ENCODE results near the gene CCSER2. TPM values are rescaled to one million over a fixed set of nuclear protein-coding genes. Genes with fewer than 3 reads are reported as not detected.

The CCSER2 gene
- total RNA-seq, 1 experiment from 2014 or later: 23.1 TPM

- H3K4me3 Mint-ChIP-seq (ENCODE audit: unreplicated experiment): no peak overlapping the region
- Histone ChIP-seq H3K27me3 (replicated peaks; ENCODE audit: control insufficient read depth, insufficient read depth, low read length) (no peaks in the 10 kb centered on the region), H3K9me3 (no peaks in the 10 kb centered on the region), H3K4me3 (ENCODE audit: low read depth, low read length) (no peak overlapping the region), H3K4me1 (no peaks in the 10 kb centered on the region), H3K36me3 (ENCODE audit: control insufficient read depth, insufficient read depth, low read length) (no peaks in the 10 kb centered on the region)
- peaks cover 15% of the 10 kb centered on the region for H3K4me1 Mint-ChIP-seq (ENCODE audit: low read depth, unreplicated experiment)
- no peaks in the 10 kb centered on the region for H3K36me3 Mint-ChIP-seq (ENCODE audit: insufficient read depth, unreplicated experiment)
- ChIA-PET CTCF (interaction anchor here (0.6 to 1.2 kb wide), 7 partner anchors 24 to 1099 kb away, joined by 3 to 15 read pairs (median 3); partner anchors contain the start of gene CCSER2), POLR2A (no interaction called here)
- BruUV-seq (replicated peaks): no TSS peak
- H3K27me3 Mint-ChIP-seq (ENCODE audit: insufficient read depth, unreplicated experiment): no peaks in the 10 kb centered on the region
- H3K27ac Mint-ChIP-seq (ENCODE audit: unreplicated experiment): no peak overlapping the region
- TF ChIP-seq CTCF (IDR thresholded peaks at IDR 0.05; ENCODE audit: insufficient read depth in 1 of 2, low read depth in 1 of 2, low read length in 1 of 2, severe bottlenecking in 1 of 2, unreplicated experiment in 1 of 2): peak; percentile 63 to 77
- peak; percentile 66 to 74 for DNase-seq
- H3K9me3 Mint-ChIP-seq (ENCODE audit: unreplicated experiment): no peaks in the 10 kb centered on the region
- intact Hi-C loops (cut with micrococcal nuclease; ENCODE audit: unreplicated experiment): loop anchor here (1.0 kb wide), 3 partner anchors 23 to 185 kb away; no protein-coding TSS in a partner anchor
Observed at GRCh38 chr10:84352251-84352842, 24.0 kb downstream of the CCSER2 start.

GRCh38 chr10:84353052-84353803 lies 24.8 kb downstream of the CCSER2 start:
- CTCF ChIA-PET: interaction anchor here (1.2 kb wide), 1 partner anchor 82 kb away, joined by 4 read pairs; no protein-coding TSS in a partner anchor
- Mint-ChIP-seq H3K27ac (ENCODE audit: unreplicated experiment) (no peak overlapping the region), H3K27me3 (ENCODE audit: insufficient read depth, unreplicated experiment) (no peaks in the 10 kb centered on the region), H3K9me3 (ENCODE audit: unreplicated experiment) (no peaks in the 10 kb centered on the region), H3K4me3 (ENCODE audit: unreplicated experiment) (no peak overlapping the region), H3K4me1 (ENCODE audit: low read depth, unreplicated experiment) (peaks cover 15% of the 10 kb centered on the region), H3K36me3 (ENCODE audit: insufficient read depth, unreplicated experiment) (no peaks in the 10 kb centered on the region)
- Histone ChIP-seq H3K9me3 (no peaks in the 10 kb centered on the region), H3K36me3 (ENCODE audit: control insufficient read depth, insufficient read depth, low read length) (no peaks in the 10 kb centered on the region), H3K27me3 (replicated peaks; ENCODE audit: control insufficient read depth, insufficient read depth, low read length) (no peaks in the 10 kb centered on the region), H3K4me1 (no peaks in the 10 kb centered on the region), H3K4me3 (ENCODE audit: low read depth, low read length) (no peak overlapping the region)
- intact Hi-C loops (cut with micrococcal nuclease; ENCODE audit: unreplicated experiment): no loop called here
- POLR2A ChIA-PET: no interaction called here
- DNase-seq: no peak
- no TSS peak for BruUV-seq (replicated peaks)
- no peak for TF ChIP-seq CTCF (IDR thresholded peaks at IDR 0.05; ENCODE audit: insufficient read depth in 1 of 2, low read depth in 1 of 2, low read length in 1 of 2, severe bottlenecking in 1 of 2, unreplicated experiment in 1 of 2)

GRCh38 chr10:84354623-84355022 lies 26.2 kb downstream of the CCSER2 start:
- no peak for TF ChIP-seq CTCF (IDR thresholded peaks at IDR 0.05; ENCODE audit: insufficient read depth in 1 of 2, low read depth in 1 of 2, low read length in 1 of 2, severe bottlenecking in 1 of 2, unreplicated experiment in 1 of 2)
- intact Hi-C loops (cut with micrococcal nuclease; ENCODE audit: unreplicated experiment): no loop called here
- H3K27ac Mint-ChIP-seq (ENCODE audit: unreplicated experiment): no peak overlapping the region
- no peak overlapping the region for H3K4me3 Mint-ChIP-seq (ENCODE audit: unreplicated experiment)
- no TSS peak for BruUV-seq (replicated peaks)
- Histone ChIP-seq H3K9me3 (no peaks in the 10 kb centered on the region), H3K4me3 (ENCODE audit: low read depth, low read length) (no peak overlapping the region), H3K4me1 (no peaks in the 10 kb centered on the region), H3K36me3 (ENCODE audit: control insufficient read depth, insufficient read depth, low read length) (no peaks in the 10 kb centered on the region), H3K27me3 (replicated peaks; ENCODE audit: control insufficient read depth, insufficient read depth, low read length) (no peaks in the 10 kb centered on the region)
- POLR2A ChIA-PET: no interaction called here
- no peaks in the 10 kb centered on the region for H3K36me3 Mint-ChIP-seq (ENCODE audit: insufficient read depth, unreplicated experiment)
- H3K9me3 Mint-ChIP-seq (ENCODE audit: unreplicated experiment): no peaks in the 10 kb centered on the region
- no peaks in the 10 kb centered on the region for H3K27me3 Mint-ChIP-seq (ENCODE audit: insufficient read depth, unreplicated experiment)
- CTCF ChIA-PET: no interaction called here
- DNase-seq: no peak
- peaks cover 23% of the 10 kb centered on the region for H3K4me1 Mint-ChIP-seq (ENCODE audit: low read depth, unreplicated experiment)
